Measurements from ENCODE around the gene PITPNM3. TPM values are rescaled to one million over a fixed set of nuclear protein-coding genes. Genes with fewer than 3 reads are reported as not detected.
A peak's percentile ranks its signal among the peaks of the same experiment; 100 is the strongest.

PITPNM3 gene
- total RNA-seq, 1 donor from 2014 or later: 1.3 TPM

- peak overlapping the region; percentile 68 for H3K4me3 ChIP-seq (ENCODE audit: low read depth, low read length)
- no peak for TF ChIP-seq CTCF (conservative IDR thresholded peaks at IDR 0.05; ENCODE audit: low read depth, low read length)
- no peak for DNase-seq (ENCODE audit: low read depth)
Observed at GRCh38 chr17:6444571-6445335, 111.6 kb downstream of the PITPNM3 start.

- no peak for DNase-seq (ENCODE audit: low read depth)
- TF ChIP-seq CTCF (conservative IDR thresholded peaks at IDR 0.05; ENCODE audit: low read depth, low read length): no peak
- peak within 1 kb of the TSS; percentile 68 for H3K4me3 ChIP-seq (ENCODE audit: low read depth, low read length)
Observed at GRCh38 chr17:6443692-6444570, 112.4 kb downstream of the PITPNM3 start, which contains the start of gene PIMREG. TSS of gene PIMREG (plus strand) at chr17:6444455. CDS start at chr17:6445111, 656 bp downstream.

- no peak overlapping the region for H3K4me3 ChIP-seq (ENCODE audit: low read depth, low read length)
- TF ChIP-seq CTCF (conservative IDR thresholded peaks at IDR 0.05; ENCODE audit: low read depth, low read length): no peak
Observed at GRCh38 chr17:6442775-6443174, 113.6 kb downstream of the PITPNM3 start.

GRCh38 chr17:6439951-6440350 lies 116.4 kb downstream of the PITPNM3 start:
- H3K4me3 ChIP-seq (ENCODE audit: low read depth, low read length): no peak overlapping the region
- no peak for TF ChIP-seq CTCF (conservative IDR thresholded peaks at IDR 0.05; ENCODE audit: low read depth, low read length)
- DNase-seq (ENCODE audit: low read depth): peak; percentile 74

More at GRCh38 chr17:6442775-6443174, 113.6 kb downstream of the PITPNM3 start:
- DNase-seq (ENCODE audit: low read depth): no peak

- no peak for TF ChIP-seq CTCF (conservative IDR thresholded peaks at IDR 0.05; ENCODE audit: low read depth, low read length)
- no peak for DNase-seq (ENCODE audit: low read depth)
- H3K4me3 ChIP-seq (ENCODE audit: low read depth, low read length): no peak overlapping the region
Observed at GRCh38 chr17:6437956-6438355, 118.4 kb downstream of the PITPNM3 start.

- TF ChIP-seq CTCF (conservative IDR thresholded peaks at IDR 0.05; ENCODE audit: low read depth, low read length): no peak
- DNase-seq (ENCODE audit: low read depth): no peak
- H3K4me3 ChIP-seq (ENCODE audit: low read depth, low read length): no peak overlapping the region
Observed at GRCh38 chr17:6437466-6437865, 118.9 kb downstream of the PITPNM3 start.
